ENCODE measurements around the gene PTPMT1.

The PTPMT1 gene

GRCh38 chr11:47620836-47621378 is 55.5 kb downstream of the PTPMT1 start:
- Histone ChIP-seq H3K9ac (ENCODE audit: low read length) (no peak overlapping the region), H3F3A (ENCODE audit: insufficient read depth) (no peaks in the 10 kb centered on the region; the same call in none of the 2 replicates), H3K27me3 (ENCODE audit: low read length) (no peaks in the 10 kb centered on the region), H3K27ac (ENCODE audit: low read depth, low read length) (no peak overlapping the region), H4K20me1 (ENCODE audit: low read depth, low read length) (no peaks in the 10 kb centered on the region), H3K4me3 (ENCODE audit: insufficient read depth, low read length, poor library complexity, severe bottlenecking) (no peak overlapping the region), H3K4me2 (ENCODE audit: low read depth, low read length, poor library complexity, severe bottlenecking) (no peak overlapping the region), H2AFZ (ENCODE audit: low read depth, low read length, severe bottlenecking) (no peak overlapping the region), H3K9me3 (ENCODE audit: insufficient read depth, low read length) (no peaks in the 10 kb centered on the region), H3K36me3 (ENCODE audit: low read length) (peaks cover 31% of the 10 kb centered on the region), H3K9me2 (replicated peaks; ENCODE audit: insufficient read depth, low read length) (no peaks in the 10 kb centered on the region), H3K79me2 (ENCODE audit: insufficient read depth, low read length) (no peaks in the 10 kb centered on the region)
- TF ChIP-seq EZH2phosphoT487 (conservative IDR thresholded peaks at IDR 0.05; ENCODE audit: low read length) (no peak), CTCF (IDR thresholded peaks at IDR 0.05; ENCODE audit: insufficient read depth, low read length, poor library complexity, severe bottlenecking) (no peak)
